Skeletal muscle satellite cell (primary cell): ENCODE results near the gene ADAM12.
A peak's percentile ranks its signal among the peaks of the same experiment; 100 is the strongest.

ENCODE experiments used
- H3K27me3 ChIP-seq: 2 replicates; pipeline ENCODE4 v1.7.0; 2013; ENCODE audit warnings: low read length; ENCODE audit not compliant: control insufficient read depth, insufficient read depth
- H3K36me3 ChIP-seq: 2 replicates; pipeline ENCODE4 v1.7.0; 2013; ENCODE audit warnings: mild to moderate bottlenecking, control low read depth, low read length; ENCODE audit not compliant: insufficient read depth
- H3K4me1 ChIP-seq: 2 replicates; pipeline ENCODE4 v1.7.0; 2013; ENCODE audit warnings: low read length; ENCODE audit not compliant: control insufficient read depth, insufficient read depth
- H3K4me2 ChIP-seq: 2 replicates; pipeline ENCODE4 v1.7.0; 2013; ENCODE audit warnings: mild to moderate bottlenecking, low read length
- H3K4me3 ChIP-seq: 2 replicates; pipeline ENCODE4 v1.7.0; 2013; ENCODE audit warnings: low read length
- H3K9ac ChIP-seq: 2 replicates; pipeline ENCODE4 v1.7.0; 2013; ENCODE audit warnings: mild to moderate bottlenecking, low read depth, low read length, moderate library complexity
- H3K9me3 ChIP-seq: replicated peaks from 2 replicates; pipeline ENCODE4 v1.7.0; 2013; ENCODE audit warnings: mild to moderate bottlenecking, control low read depth, low read length

Gene ADAM12

GRCh38 chr10:126017961-126018560 lies 370.2 kb downstream of the ADAM12 start:
- H3K27me3 ChIP-seq: no peaks in the 10 kb centered on the region
- H3K36me3 ChIP-seq: peaks cover 37% of the 10 kb centered on the region
- no peak overlapping the region for H3K9ac ChIP-seq
- H3K4me3 ChIP-seq: no peak overlapping the region
- H3K9me3 ChIP-seq: no peaks in the 10 kb centered on the region
- H3K4me1 ChIP-seq: peaks cover 15% of the 10 kb centered on the region
- H3K4me2 ChIP-seq: no peak overlapping the region

DNA sequence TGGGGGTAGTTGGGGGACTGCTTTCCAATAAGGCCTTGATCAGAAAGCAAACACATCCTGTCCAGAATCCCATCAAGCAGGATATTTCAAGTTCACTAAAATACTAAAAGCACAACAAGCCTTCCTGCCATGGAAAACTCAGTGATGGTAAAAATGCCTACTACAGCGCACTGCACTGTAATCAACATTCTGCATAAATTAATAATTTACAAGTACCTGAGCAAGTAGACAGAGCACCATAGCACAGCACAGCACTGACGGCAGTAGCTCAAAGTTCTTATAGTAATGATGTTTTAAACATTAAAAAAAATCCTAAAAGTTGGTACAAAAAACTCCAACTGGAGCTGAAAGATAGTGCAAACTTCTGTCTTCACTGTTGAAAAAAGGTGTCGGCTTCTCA lies 371.4 kb downstream of the ADAM12 start:
- Histone ChIP-seq H3K9ac (no peak overlapping the region), H3K4me1 (peaks cover 26% of the 10 kb centered on the region), H3K4me3 (no peak overlapping the region), H3K36me3 (peaks cover 33% of the 10 kb centered on the region), H3K27me3 (no peaks in the 10 kb centered on the region), H3K9me3 (no peaks in the 10 kb centered on the region), H3K4me2 (no peak overlapping the region)

- Histone ChIP-seq H3K9me3 (no peaks in the 10 kb centered on the region), H3K4me3 (no peak overlapping the region), H3K4me1 (peaks cover 26% of the 10 kb centered on the region), H3K9ac (no peak overlapping the region), H3K27me3 (no peaks in the 10 kb centered on the region), H3K4me2 (no peak overlapping the region), H3K36me3 (peaks cover 33% of the 10 kb centered on the region)
Measured at GRCh38 chr10:126016156-126016805, 372.0 kb downstream of the ADAM12 start.

- peaks cover 33% of the 10 kb centered on the region for H3K36me3 ChIP-seq
- H3K9me3 ChIP-seq: no peaks in the 10 kb centered on the region
- no peak overlapping the region for H3K4me2 ChIP-seq
- H3K9ac ChIP-seq: no peak overlapping the region
- no peak overlapping the region for H3K4me3 ChIP-seq
- H3K27me3 ChIP-seq: no peaks in the 10 kb centered on the region
- peaks cover 26% of the 10 kb centered on the region for H3K4me1 ChIP-seq
Measured at GRCh38 chr10:126015413-126015812, 372.9 kb downstream of the ADAM12 start.

DNA sequence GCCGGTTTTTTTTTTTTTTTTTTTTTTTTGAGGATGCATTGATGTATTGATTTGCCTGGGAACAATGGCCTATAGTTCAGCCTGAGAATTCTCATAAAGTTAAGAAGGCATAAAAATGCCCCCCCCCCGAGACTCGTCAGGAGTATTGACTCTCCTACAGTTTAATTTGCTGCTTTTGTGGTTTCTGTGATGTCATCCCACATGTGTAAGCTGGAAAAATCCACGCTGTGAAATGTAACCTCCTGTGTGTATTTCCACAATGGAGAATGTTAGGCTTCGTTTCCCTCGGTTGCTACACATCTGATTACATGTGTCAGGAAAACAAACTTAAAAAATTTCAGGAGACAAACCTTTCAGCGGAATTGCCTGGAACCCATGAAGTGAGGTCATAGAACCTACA lies 374.0 kb downstream of the ADAM12 start:
- Histone ChIP-seq H3K4me2 (no peak overlapping the region), H3K27me3 (no peaks in the 10 kb centered on the region), H3K36me3 (peaks cover 23% of the 10 kb centered on the region), H3K9me3 (no peaks in the 10 kb centered on the region), H3K9ac (no peak overlapping the region), H3K4me1 (peaks cover 26% of the 10 kb centered on the region), H3K4me3 (no peak overlapping the region)

DNA sequence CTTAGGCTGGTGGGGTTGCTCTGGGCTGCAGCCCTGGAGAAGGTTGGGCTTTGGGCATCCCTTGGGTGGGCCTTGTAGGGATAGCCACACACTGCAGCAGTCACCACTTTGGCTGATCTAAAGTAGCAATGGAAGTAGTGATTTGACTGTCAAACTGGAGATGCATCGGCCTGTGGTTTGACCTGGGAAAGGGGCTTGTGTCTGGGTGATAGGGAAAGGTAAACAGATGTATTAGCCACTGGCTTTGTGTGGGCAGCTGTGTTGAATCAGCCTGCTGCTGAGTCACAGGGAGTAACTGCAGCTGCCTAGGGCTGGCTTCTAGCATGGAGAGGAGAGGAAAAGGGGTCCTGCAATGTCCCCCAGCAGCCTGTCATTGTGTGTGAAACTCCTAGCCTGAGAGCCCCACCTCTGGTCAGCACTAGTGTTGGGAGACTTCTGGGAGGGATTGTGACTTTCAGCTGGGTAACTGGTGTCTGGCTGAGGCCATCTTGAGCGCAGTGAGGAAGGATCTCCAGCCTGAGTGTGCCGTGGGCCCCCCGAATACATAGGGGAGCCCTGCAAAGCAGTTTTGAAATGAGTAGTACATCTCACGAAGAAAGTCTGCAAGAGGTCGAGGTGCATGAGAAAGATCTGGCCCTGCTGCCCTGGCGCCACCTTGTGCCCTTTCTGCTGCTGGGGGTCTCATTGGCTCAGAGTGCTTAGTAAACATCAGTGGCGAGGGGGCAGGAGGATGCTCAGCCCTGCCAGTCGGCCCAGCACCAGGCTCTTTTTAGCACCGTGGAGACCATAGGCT lies 374.6 kb downstream of the ADAM12 start:
- Histone ChIP-seq H3K27me3 (no peaks in the 10 kb centered on the region), H3K4me3 (peak overlapping the region; percentile 16), H3K4me1 (peaks cover 26% of the 10 kb centered on the region), H3K9me3 (no peaks in the 10 kb centered on the region), H3K9ac (no peak overlapping the region), H3K36me3 (peaks cover 16% of the 10 kb centered on the region), H3K4me2 (peak overlapping the region; percentile 57)

GRCh38 chr10:126012485-126012884 lies 375.8 kb downstream of the ADAM12 start:
- Histone ChIP-seq H3K4me3 (no peak overlapping the region), H3K27me3 (no peaks in the 10 kb centered on the region), H3K36me3 (peaks cover 13% of the 10 kb centered on the region), H3K4me1 (peaks cover 26% of the 10 kb centered on the region), H3K9me3 (no peaks in the 10 kb centered on the region), H3K9ac (no peak overlapping the region), H3K4me2 (no peak overlapping the region)

DNA sequence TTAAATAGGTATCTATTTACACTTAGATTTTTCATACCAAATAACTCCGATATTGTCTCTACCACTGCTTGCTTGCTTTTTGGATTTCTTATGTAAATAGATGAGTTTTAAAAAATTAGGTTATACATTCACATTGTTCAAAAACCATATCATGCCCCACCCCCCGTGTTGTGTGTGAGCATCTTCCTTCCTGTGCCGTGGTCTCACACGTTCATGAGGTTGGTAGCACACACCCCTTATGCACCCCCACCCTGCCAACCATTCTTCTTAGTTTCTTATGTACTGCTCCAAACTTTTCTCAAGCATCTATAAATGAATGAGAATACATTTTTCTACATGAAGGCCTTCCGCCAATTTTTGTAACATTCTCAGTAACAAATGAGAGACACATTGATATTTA lies 376.3 kb downstream of the ADAM12 start:
- H3K4me1 ChIP-seq: peaks cover 26% of the 10 kb centered on the region
- no peak overlapping the region for H3K4me3 ChIP-seq
- no peak overlapping the region for H3K4me2 ChIP-seq
- H3K27me3 ChIP-seq: no peaks in the 10 kb centered on the region
- no peak overlapping the region for H3K9ac ChIP-seq
- no peaks in the 10 kb centered on the region for H3K9me3 ChIP-seq
- H3K36me3 ChIP-seq: peaks cover 12% of the 10 kb centered on the region

DNA sequence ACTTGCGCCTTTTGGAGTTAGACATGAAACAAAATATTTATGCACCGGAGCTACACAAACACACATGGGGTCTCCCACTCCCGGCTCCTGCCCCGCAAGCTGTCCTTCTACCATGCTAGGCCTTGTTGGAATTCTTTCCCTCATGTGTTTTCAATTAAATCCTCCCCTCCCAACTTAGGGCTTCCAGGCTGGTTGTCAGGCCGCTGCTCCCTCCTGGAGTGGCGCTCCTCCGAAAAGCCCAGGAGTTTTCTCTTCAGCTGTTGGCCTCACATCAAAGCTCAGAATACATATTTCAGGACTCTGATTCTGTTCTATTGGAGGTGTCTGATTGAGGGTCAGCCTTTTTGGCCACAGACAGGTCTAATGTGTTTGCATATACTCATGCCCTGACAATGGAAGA lies 378.6 kb downstream of the ADAM12 start:
- Histone ChIP-seq H3K4me3 (no peak overlapping the region), H3K9ac (no peak overlapping the region), H3K27me3 (no peaks in the 10 kb centered on the region), H3K4me1 (peaks cover 26% of the 10 kb centered on the region), H3K36me3 (no peaks in the 10 kb centered on the region), H3K9me3 (no peaks in the 10 kb centered on the region), H3K4me2 (no peak overlapping the region)

DNA sequence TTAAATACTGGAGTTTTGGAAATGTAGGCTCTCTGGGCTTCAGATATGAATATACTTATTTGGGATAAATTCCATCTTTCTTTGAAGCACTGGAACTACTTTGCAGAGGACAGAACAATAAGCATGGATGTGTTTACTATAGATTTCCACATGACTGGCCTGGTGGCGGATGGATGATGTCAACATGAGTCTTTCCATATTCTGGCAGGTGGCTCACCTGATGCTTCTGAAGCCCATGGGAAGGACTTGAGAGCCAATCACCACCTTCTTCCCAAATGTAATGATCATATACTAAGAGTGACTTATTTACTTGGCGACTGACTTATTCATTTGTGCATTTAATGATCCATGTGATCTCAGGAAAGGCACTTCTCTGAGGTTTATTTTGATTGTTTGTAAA lies 381.4 kb downstream of the ADAM12 start:
- Histone ChIP-seq H3K36me3 (no peaks in the 10 kb centered on the region), H3K9ac (no peak overlapping the region), H3K9me3 (no peaks in the 10 kb centered on the region), H3K27me3 (no peaks in the 10 kb centered on the region), H3K4me2 (no peak overlapping the region), H3K4me1 (no peaks in the 10 kb centered on the region), H3K4me3 (no peak overlapping the region)

GRCh38 chr10:126006264-126006663 lies 382.0 kb downstream of the ADAM12 start:
- H3K4me1 ChIP-seq: no peaks in the 10 kb centered on the region
- H3K9me3 ChIP-seq: no peaks in the 10 kb centered on the region
- no peaks in the 10 kb centered on the region for H3K36me3 ChIP-seq
- no peak overlapping the region for H3K4me2 ChIP-seq
- H3K27me3 ChIP-seq: no peaks in the 10 kb centered on the region
- H3K9ac ChIP-seq: no peak overlapping the region
- no peak overlapping the region for H3K4me3 ChIP-seq
